ENCODE results near the gene OSBPL10. TPM values are rescaled to one million over a fixed set of nuclear protein-coding genes. Genes with fewer than 3 reads are reported as not detected.

Gene OSBPL10
- total RNA-seq, 1 experiment from 2014 or later: 48.0 TPM

- CTCF ChIA-PET: no interaction called here
- no peaks in the 10 kb centered on the region for H4K20me1 ChIP-seq (ENCODE audit: low read length)
- no peaks in the 10 kb centered on the region for H3K27me3 ChIP-seq (ENCODE audit: low read length)
- intact Hi-C loops (cut with micrococcal nuclease): no loop called here
- H3K9me2 ChIP-seq (replicated peaks; ENCODE audit: low read length): no peaks in the 10 kb centered on the region
- POLR2A ChIA-PET (ENCODE audit: unreplicated experiment): no interaction called here
- no peaks in the 10 kb centered on the region for H3K79me2 ChIP-seq (ENCODE audit: low read length)
- peaks cover 10% of the 10 kb centered on the region; the same call in 1 of the 2 replicates for H3K36me3 ChIP-seq (ENCODE audit: low read depth, low read length)
- H3K4me1 ChIP-seq (ENCODE audit: insufficient read depth, low read length): 0 out of 2 replicates have a peak, but pooled peaks cover 6% of the 10 kb centered on the region
- BruUV-seq (replicated peaks): no TSS peak
- H2AFZ ChIP-seq (ENCODE audit: low read length): no peak overlapping the region
- no peak; the same call in 1 of the 2 replicates for ATAC-seq
- no peak overlapping the region for H3K4me3 ChIP-seq (ENCODE audit: low read length)
- no peak overlapping the region for H3K27ac ChIP-seq (ENCODE audit: low read length)
- H3F3A ChIP-seq (ENCODE audit: low read length, unreplicated experiment): no peaks in the 10 kb centered on the region
- H3K9ac ChIP-seq (ENCODE audit: low read length): no peak overlapping the region
- DNase-seq: no peak
- no peak overlapping the region for H3K4me2 ChIP-seq (ENCODE audit: low read length)
- no peak for TF ChIP-seq EZH2 (IDR thresholded peaks at IDR 0.05; ENCODE audit: low read length, unreplicated experiment)
- peak; percentile 21; the same call in 1 of the 2 replicates for TF ChIP-seq CTCF (conservative IDR thresholded peaks at IDR 0.05; ENCODE audit: low read depth, low read length)
- H3K9me3 ChIP-seq (ENCODE audit: low read length): no peaks in the 10 kb centered on the region
Observed at GRCh38 chr3:31639828-31640227, 341.2 kb downstream of the OSBPL10 start.

DNA sequence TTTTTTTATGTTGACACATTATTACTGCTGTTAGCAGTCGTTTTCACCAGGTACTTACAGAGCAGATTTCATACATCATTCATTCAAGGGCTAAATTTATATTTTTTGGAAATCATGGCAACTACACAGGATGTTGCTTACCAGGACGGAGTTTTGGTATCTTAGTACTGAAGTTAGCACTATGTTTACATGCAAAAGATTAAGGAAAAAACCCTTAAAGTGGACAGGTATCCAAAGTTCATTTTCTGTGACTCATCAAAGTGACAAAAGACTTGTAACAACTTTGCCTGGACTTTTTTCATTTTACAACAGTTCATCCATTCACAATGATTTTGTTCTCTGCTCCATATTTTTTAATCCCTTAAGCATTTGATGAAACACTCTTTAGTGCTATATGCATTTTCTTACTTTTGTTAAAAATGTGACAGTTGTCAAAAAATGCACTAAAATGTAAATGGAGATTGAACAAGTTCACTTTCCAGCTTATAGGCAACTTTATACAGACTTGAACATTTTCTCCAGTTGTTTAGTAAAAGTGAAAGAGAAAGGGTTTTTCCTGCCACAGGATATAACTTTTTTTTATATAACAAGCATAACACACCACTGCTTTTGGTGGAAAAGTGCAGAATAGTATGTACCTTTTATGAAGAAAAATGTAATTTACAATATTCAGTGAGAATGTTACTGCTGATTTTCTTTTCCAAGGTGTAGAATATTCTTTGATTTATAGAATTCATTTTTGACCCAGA lies 344.2 kb downstream of the OSBPL10 start:
- no peak for TF ChIP-seq CTCF (conservative IDR thresholded peaks at IDR 0.05; ENCODE audit: low read depth, low read length)
- no peak for TF ChIP-seq EZH2phosphoT487 (IDR thresholded peaks at IDR 0.05; ENCODE audit: borderline replicate concordance, low read length)
- no peak for TF ChIP-seq EZH2 (IDR thresholded peaks at IDR 0.05; ENCODE audit: low read length, unreplicated experiment)
- H2AFZ ChIP-seq (ENCODE audit: low read length): no peak overlapping the region
- H3K4me1 ChIP-seq (ENCODE audit: insufficient read depth, low read length): no peaks in the 10 kb centered on the region; the same call in 1 of the 2 replicates
- ChIA-PET CTCF (no interaction called here), POLR2A (ENCODE audit: unreplicated experiment) (no interaction called here)
- no peaks in the 10 kb centered on the region for H4K20me1 ChIP-seq (ENCODE audit: low read length)
- H3K27ac ChIP-seq (ENCODE audit: low read length): no peak overlapping the region
- no peak overlapping the region for H3K4me3 ChIP-seq (ENCODE audit: low read length)
- H3K9ac ChIP-seq (ENCODE audit: low read length): no peak overlapping the region
- intact Hi-C loops (cut with micrococcal nuclease): no loop called here
- TSS peak; percentile 33 for BruUV-seq (replicated peaks)
- peaks cover 18% of the 10 kb centered on the region for H3K36me3 ChIP-seq (ENCODE audit: low read depth, low read length)
- H3K9me3 ChIP-seq (ENCODE audit: low read length): no peaks in the 10 kb centered on the region
- H3K9me2 ChIP-seq (replicated peaks; ENCODE audit: low read length): no peaks in the 10 kb centered on the region
- ATAC-seq (no peak), DNase-seq (no peak)
- no peaks in the 10 kb centered on the region for H3K79me2 ChIP-seq (ENCODE audit: low read length)
- no peak overlapping the region for H3K4me2 ChIP-seq (ENCODE audit: low read length)
- H3F3A ChIP-seq (ENCODE audit: low read length, unreplicated experiment): no peaks in the 10 kb centered on the region
- H3K27me3 ChIP-seq (ENCODE audit: low read length): no peaks in the 10 kb centered on the region

GRCh38 chr3:31636049-31636448 lies 345.0 kb downstream of the OSBPL10 start:
- no peak overlapping the region for H3K4me2 ChIP-seq (ENCODE audit: low read length)
- DNase-seq: no peak
- no peaks in the 10 kb centered on the region for H3K9me3 ChIP-seq (ENCODE audit: low read length)
- no TSS peak for BruUV-seq (replicated peaks)
- H3K4me3 ChIP-seq (ENCODE audit: low read length): no peak overlapping the region
- no peaks in the 10 kb centered on the region for H3K79me2 ChIP-seq (ENCODE audit: low read length)
- no peaks in the 10 kb centered on the region for H4K20me1 ChIP-seq (ENCODE audit: low read length)
- no peak overlapping the region for H3K9ac ChIP-seq (ENCODE audit: low read length)
- no peaks in the 10 kb centered on the region for H3F3A ChIP-seq (ENCODE audit: low read length, unreplicated experiment)
- CTCF ChIA-PET: interaction anchor here (0.7 kb wide), 1 partner anchor 868 kb away, joined by 5 read pairs; no protein-coding TSS in a partner anchor
- H3K4me1 ChIP-seq (ENCODE audit: insufficient read depth, low read length): no peaks in the 10 kb centered on the region; the same call in 1 of the 2 replicates
- intact Hi-C loops (cut with micrococcal nuclease): no loop called here
- no peak overlapping the region for H2AFZ ChIP-seq (ENCODE audit: low read length)
- no peak for ATAC-seq
- POLR2A ChIA-PET (ENCODE audit: unreplicated experiment): interaction anchor here (0.6 kb wide), 1 partner anchor 103 kb away, joined by 3 read pairs; the partner anchor contains the start of gene STT3B
- no peaks in the 10 kb centered on the region for H3K27me3 ChIP-seq (ENCODE audit: low read length)
- H3K27ac ChIP-seq (ENCODE audit: low read length): no peak overlapping the region
- TF ChIP-seq EZH2 (IDR thresholded peaks at IDR 0.05; ENCODE audit: low read length, unreplicated experiment) (no peak), EZH2phosphoT487 (IDR thresholded peaks at IDR 0.05; ENCODE audit: borderline replicate concordance, low read length) (no peak), CTCF (conservative IDR thresholded peaks at IDR 0.05; ENCODE audit: low read depth, low read length) (no peak)
- no peaks in the 10 kb centered on the region for H3K9me2 ChIP-seq (replicated peaks; ENCODE audit: low read length)
- peaks cover 18% of the 10 kb centered on the region for H3K36me3 ChIP-seq (ENCODE audit: low read depth, low read length)

Data from PC-3 (cell line).